ENCODE data around the gene ANKRD9. TPM values are rescaled to one million over a fixed set of nuclear protein-coding genes. Genes with fewer than 3 reads are reported as not detected.
"Not testable (repeated sequence)": the region's sequence is repeated elsewhere in the genome, so short reads cannot be mapped to it uniquely, and the experiment has no call there.

ANKRD9 gene
- polyA plus RNA-seq, 1 donor: 33.3 TPM

DNA sequence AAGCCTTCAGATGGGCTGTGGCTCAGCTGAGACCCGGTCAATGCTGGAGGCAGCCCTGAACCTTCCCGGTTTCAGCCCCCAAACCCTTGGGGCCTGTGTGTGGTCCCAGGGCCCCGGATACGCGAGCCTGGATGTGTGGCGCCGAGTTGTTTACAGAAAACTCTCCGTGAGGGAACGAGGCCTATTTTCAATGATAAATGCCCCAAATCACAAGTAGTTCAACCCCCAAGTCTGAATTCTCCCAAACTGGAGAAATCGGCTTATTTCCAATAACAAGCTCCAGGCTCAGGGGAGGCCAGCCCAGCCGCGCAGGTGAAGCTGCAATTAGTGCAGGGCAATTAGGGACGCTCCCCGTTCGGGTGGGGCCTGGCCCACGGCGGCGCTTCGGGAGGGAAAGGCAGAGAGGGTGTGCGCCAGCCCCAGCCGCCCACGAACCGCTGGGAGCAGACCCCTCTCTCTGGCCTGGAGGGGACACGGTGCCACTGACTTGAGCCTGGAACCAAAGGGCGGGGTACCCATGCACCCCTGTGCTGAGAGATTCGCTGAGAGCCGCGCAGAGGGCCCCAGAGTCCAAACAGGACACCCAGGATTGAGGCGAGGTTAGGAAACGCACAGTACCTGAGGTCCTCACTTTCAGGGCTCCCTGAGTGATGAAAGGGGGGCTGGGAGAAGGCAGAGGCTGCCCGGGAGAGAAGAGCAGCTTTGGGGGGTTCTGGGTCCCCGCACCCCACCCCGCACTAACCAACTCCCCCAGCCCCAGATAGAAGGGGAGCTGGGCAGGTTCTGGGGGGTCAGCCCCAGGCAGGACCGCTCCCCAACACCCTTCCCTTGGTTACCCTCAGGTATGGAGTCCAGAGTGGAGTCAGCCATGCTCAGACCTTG, 14.2 kb upstream of the ANKRD9 start:
- Histone ChIP-seq H3K9me3 (ENCODE audit: control insufficient read depth, low read depth, low read length) (no peaks in the 10 kb centered on the region), H3K27me3 (ENCODE audit: control insufficient read depth, insufficient read depth, low read length) (no peaks in the 10 kb centered on the region), H3K4me1 (ENCODE audit: control insufficient read depth, insufficient read depth, low read length) (peaks cover 24% of the 10 kb centered on the region), H3K4me3 (ENCODE audit: low read length) (peak overlapping the region; percentile 68), H3K36me3 (ENCODE audit: control insufficient read depth, insufficient read depth, low read length) (no peaks in the 10 kb centered on the region), H3K27ac (ENCODE audit: low read length) (peak overlapping the region; percentile 91)
- DNase-seq: peak in 1 of 2 donors; percentile 66
- no CpG with 5 or more reads among the region's 34 CpGs for WGBS (ENCODE audit: insufficient coverage, low lambda C conversion rate)

DNA sequence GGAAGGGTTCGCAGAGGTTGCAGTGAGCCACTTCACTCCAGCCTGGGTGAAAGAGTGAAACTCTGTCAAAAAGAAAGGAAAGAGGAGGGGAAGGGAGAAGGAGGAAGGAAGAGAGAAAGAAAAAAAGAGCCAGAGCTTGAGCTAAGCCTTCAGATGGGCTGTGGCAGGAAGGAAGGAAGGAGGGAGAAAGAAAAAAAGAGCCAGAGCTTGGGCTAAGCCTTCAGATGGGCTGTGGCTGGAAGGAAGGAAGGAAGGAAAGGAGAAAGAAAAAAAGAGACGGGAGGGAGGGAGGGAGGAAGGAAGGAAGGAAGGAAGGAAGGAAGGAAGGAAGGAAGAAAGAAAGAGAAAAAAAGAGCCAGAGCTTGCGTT, 13.6 kb upstream of the ANKRD9 start:
- no peak for DNase-seq
- Histone ChIP-seq H3K27ac (ENCODE audit: low read length) (peak overlapping the region; percentile 91), H3K4me1 (ENCODE audit: control insufficient read depth, insufficient read depth, low read length) (peaks cover 24% of the 10 kb centered on the region), H3K36me3 (ENCODE audit: control insufficient read depth, insufficient read depth, low read length) (no peaks in the 10 kb centered on the region), H3K4me3 (ENCODE audit: low read length) (no peak overlapping the region), H3K27me3 (ENCODE audit: control insufficient read depth, insufficient read depth, low read length) (no peaks in the 10 kb centered on the region), H3K9me3 (ENCODE audit: control insufficient read depth, low read depth, low read length) (no peaks in the 10 kb centered on the region)
- WGBS (ENCODE audit: insufficient coverage, low lambda C conversion rate): 66% methylated on average over 2 of the region's 3 CpGs

DNA sequence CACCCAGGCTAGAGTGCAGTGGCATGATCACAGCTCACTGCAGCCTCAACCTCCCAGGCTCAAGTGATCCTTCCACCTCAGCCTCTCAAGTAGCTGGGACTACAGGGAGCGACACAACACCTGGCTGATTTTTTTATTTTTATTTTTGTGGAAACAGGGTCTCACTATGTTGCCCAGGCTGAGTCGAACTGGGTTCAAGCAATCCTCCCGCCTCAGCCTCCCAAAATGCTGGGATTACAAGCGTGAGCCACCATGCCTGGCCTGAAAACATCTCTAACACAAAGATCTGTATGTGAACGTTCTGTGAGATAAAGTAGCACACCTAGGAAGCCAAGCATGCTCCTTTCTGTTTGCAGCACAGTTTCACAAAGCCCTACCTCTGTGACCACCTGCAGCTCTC, 10.1 kb upstream of the ANKRD9 start:
- no CpG with 5 or more reads among the region's 5 CpGs for WGBS (ENCODE audit: insufficient coverage, low lambda C conversion rate)
- H3K9me3 ChIP-seq (ENCODE audit: control insufficient read depth, low read depth, low read length); DNase-seq; H3K27ac ChIP-seq (ENCODE audit: low read length); H3K27me3 ChIP-seq (ENCODE audit: control insufficient read depth, insufficient read depth, low read length); H3K36me3 ChIP-seq (ENCODE audit: control insufficient read depth, insufficient read depth, low read length); H3K4me3 ChIP-seq (ENCODE audit: low read length): not testable (repeated sequence)
- H3K4me1 ChIP-seq (ENCODE audit: control insufficient read depth, insufficient read depth, low read length): peaks cover 20% of the 10 kb centered on the region

DNA sequence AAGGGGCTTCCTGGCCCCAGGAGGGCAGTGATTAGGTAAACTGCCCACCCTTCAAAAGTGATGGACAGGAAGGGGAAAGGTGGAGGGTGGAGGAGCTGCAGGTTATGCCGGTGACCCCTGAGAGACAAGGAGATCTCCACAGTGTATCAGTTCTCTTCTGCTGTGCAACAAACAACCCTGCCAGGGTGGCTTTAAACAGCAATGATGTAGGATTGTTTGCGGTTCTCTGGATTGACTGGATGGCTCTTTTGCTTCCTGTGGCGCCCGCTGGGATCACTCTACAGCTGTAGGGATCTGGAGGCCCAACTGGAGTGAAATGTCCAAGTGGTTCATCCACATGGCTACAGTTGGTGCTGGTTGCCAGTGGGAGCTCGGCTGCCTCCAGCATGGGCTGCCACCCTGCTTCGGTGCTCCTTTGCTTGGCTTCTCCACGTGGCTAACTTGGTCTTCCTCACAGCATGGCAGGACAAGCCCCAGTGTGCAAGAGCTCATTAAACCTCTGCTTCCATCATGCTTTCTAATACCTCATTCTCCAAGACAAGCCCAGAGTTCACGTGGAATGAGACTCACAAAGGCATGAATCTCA, 8.6 kb upstream of the ANKRD9 start:
- Histone ChIP-seq H3K9me3 (ENCODE audit: control insufficient read depth, low read depth, low read length) (no peaks in the 10 kb centered on the region), H3K36me3 (ENCODE audit: control insufficient read depth, insufficient read depth, low read length) (no peaks in the 10 kb centered on the region), H3K4me3 (ENCODE audit: low read length) (no peak overlapping the region), H3K4me1 (ENCODE audit: control insufficient read depth, insufficient read depth, low read length) (peaks cover 11% of the 10 kb centered on the region), H3K27ac (ENCODE audit: low read length) (no peak overlapping the region), H3K27me3 (ENCODE audit: control insufficient read depth, insufficient read depth, low read length) (no peaks in the 10 kb centered on the region)
- WGBS (ENCODE audit: insufficient coverage, low lambda C conversion rate): no CpG with 5 or more reads among the region's 8 CpGs
- no peak for DNase-seq

DNA sequence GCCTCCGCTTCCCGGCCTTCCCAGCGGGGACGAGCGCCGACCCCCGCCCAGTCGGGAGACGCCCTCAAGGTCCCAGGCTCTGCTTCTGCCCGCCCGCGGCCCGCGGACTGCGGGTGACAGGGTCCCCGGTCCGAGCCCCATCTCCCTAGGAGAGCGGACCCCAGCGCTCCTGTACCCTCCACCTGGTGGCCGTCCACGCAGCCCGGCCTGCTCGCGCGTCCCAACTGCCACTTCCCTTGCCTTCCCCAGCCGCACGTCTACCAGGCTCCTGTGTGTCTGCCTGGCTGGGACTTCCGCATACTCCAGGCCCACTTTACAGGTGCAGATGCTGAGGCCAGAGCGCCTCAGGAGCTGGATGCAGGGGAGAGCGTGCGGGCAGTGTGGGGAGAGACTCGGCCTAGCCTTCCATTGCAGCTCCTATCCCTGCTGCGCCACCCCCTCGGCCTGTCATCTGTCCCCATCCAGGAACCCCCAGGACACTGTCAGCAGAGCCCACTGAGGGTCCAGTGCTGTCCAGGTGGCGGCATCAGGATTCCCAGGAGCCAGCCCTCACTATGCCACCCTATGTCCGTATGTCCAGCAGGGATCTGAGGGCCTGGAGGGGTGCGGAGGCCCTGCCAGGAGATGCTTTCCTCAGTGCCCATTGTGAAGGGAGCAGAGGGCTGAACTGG, 8.0 kb upstream of the ANKRD9 start:
- Histone ChIP-seq H3K27me3 (ENCODE audit: control insufficient read depth, insufficient read depth, low read length) (no peaks in the 10 kb centered on the region), H3K4me1 (ENCODE audit: control insufficient read depth, insufficient read depth, low read length) (peaks cover 14% of the 10 kb centered on the region), H3K36me3 (ENCODE audit: control insufficient read depth, insufficient read depth, low read length) (no peaks in the 10 kb centered on the region), H3K4me3 (ENCODE audit: low read length) (peak overlapping the region; percentile 56), H3K9me3 (ENCODE audit: control insufficient read depth, low read depth, low read length) (no peaks in the 10 kb centered on the region), H3K27ac (ENCODE audit: low read length) (no peak overlapping the region)
- DNase-seq: peak in 1 of 2 donors; percentile 43
- WGBS (ENCODE audit: insufficient coverage, low lambda C conversion rate): no CpG with 5 or more reads among the region's 37 CpGs

DNA sequence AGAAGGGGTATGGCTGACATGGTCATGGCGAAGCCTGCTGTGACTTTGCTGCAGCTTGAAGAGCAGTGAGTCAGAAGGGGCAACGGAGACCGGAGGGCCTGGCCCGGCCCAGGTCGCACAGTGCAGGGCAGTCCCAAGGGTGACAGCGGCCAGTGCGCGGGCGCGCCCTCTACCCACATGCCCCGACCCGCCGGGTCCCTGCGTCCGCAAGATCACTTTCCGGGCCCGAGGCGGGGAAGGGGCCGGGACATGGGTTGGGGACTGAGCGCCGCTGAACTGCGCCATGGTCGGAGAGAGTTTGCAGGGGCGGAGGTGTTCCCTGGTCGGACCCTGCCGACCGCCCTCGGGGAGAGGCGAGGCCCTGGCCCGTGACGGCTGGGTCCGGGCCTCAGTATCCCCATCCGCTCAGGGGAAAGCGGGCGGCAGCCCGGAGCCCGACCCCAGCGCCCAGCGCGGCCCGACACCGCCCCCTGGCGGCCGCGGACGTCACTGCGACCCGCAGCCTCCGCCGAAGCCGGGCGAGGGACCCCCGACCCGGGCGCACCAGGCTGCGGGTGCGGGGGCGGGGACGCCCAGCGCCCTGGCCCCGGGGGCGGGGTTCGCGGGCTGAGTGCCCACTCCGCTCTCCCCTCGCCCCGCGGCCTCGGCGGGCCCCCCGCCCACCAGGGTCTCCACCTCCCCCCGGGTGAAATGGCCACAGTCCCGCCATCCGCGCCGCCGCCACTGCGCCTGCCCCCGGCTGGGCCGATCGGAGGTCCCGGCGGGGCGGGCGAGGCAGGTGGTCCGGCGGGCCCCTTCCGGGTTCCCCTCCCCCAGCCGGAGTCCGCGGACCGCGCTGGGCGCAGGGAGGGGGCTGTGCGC, 7.2 kb upstream of the ANKRD9 start:
- no CpG with 5 or more reads among the region's 95 CpGs for WGBS (ENCODE audit: insufficient coverage, low lambda C conversion rate)

DNA sequence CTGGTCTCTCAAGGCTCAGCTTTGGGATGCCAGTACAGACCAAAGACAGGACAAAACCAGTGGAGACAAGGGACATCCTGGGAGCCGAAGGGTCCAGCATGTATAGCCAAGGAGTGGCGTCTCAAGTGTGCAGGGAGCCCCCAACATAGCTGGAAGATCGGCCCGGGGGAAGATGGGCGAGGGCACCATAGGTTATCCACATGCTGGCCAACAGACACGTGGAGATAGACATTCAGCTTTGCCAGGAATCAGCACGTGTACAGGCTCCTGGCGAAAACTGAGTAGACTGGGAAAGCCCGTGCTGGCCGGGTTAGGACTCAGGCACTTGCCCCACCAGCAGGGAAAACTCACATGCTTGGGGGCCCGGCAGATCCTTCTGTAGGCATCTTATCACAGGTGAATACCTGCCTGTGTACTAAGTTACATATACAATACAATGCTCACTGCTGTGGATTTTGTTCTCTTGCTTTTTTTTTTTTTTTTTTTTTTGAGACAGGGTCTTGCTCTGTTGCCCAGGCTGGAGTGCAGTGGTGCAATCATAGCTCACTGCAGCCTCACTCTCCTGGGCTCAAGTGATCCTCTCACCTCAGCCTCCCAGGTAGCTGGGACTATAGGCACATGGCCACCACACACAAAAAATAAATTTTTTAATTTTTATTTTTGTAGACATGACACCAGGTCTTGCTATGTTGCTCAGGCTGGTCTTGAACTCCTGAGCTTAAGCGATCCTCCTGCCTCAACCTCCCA, 5.6 kb upstream of the ANKRD9 start:
- Histone ChIP-seq H3K9me3 (ENCODE audit: control insufficient read depth, low read depth, low read length) (no peaks in the 10 kb centered on the region), H3K4me1 (ENCODE audit: control insufficient read depth, insufficient read depth, low read length) (peaks cover 38% of the 10 kb centered on the region), H3K4me3 (ENCODE audit: low read length) (no peak overlapping the region), H3K36me3 (ENCODE audit: control insufficient read depth, insufficient read depth, low read length) (no peaks in the 10 kb centered on the region), H3K27me3 (ENCODE audit: control insufficient read depth, insufficient read depth, low read length) (no peaks in the 10 kb centered on the region), H3K27ac (ENCODE audit: low read length) (no peak overlapping the region)
- WGBS (ENCODE audit: insufficient coverage, low lambda C conversion rate): no CpG with 5 or more reads among the region's 12 CpGs
- DNase-seq: no peak

More for the DNA sequence above, 7.2 kb upstream of the ANKRD9 start:
- H3K4me3 ChIP-seq (ENCODE audit: low read length): peak overlapping the region; percentile 75
- peak overlapping the region; percentile 36 for H3K27ac ChIP-seq (ENCODE audit: low read length)
- no peaks in the 10 kb centered on the region for H3K27me3 ChIP-seq (ENCODE audit: control insufficient read depth, insufficient read depth, low read length)
- H3K9me3 ChIP-seq (ENCODE audit: control insufficient read depth, low read depth, low read length): no peaks in the 10 kb centered on the region
- H3K4me1 ChIP-seq (ENCODE audit: control insufficient read depth, insufficient read depth, low read length): peaks cover 22% of the 10 kb centered on the region
- DNase-seq: peak in 1 of 2 donors; percentile 68
- H3K36me3 ChIP-seq (ENCODE audit: control insufficient read depth, insufficient read depth, low read length): no peaks in the 10 kb centered on the region

DNA sequence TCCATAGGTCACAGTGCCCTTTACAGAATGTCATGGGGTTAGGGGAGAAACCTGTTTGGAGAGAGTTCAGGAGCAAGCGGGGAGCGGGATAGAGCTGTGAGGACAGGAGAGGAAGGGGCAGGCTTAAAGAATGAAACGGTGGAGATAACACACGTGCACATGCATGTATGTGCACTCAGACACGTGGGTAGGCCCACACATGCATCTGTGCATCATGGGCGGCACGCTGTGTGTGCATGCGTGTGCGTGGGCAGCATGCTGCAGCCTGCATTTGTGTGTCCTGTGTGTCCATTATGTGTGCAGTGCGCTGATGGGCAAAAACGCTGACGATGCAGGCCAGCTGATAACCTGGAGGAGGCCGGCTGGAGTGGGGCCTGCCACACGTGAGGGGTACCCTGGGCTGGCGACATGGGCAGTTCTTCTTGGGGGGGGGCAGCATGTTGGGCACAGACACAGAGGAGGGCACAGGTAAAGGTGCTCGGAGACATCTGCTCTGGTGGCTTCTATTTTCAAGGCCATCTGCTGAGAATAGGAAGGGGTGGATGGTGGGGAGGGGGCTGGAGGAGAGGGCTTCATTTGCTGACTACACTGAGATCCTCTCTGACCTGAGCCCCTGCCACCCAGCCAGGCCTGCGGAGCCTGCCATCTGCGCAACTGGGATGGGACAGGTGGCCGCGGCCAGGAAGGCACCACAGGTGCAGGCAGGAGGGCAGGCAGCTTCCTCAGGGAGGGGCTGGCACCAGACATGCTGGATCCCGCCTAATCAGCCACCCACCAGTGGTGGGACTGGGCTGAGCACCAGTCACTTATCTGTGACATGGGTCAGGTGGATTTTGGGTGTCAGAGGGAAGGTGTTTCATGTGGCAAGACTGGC, 4.6 kb upstream of the ANKRD9 start:
- Histone ChIP-seq H3K27me3 (ENCODE audit: control insufficient read depth, insufficient read depth, low read length) (no peaks in the 10 kb centered on the region), H3K36me3 (ENCODE audit: control insufficient read depth, insufficient read depth, low read length) (no peaks in the 10 kb centered on the region), H3K9me3 (ENCODE audit: control insufficient read depth, low read depth, low read length) (no peaks in the 10 kb centered on the region), H3K4me3 (ENCODE audit: low read length) (no peak overlapping the region), H3K4me1 (ENCODE audit: control insufficient read depth, insufficient read depth, low read length) (peaks cover 40% of the 10 kb centered on the region), H3K27ac (ENCODE audit: low read length) (no peak overlapping the region)
- DNase-seq: no peak
- WGBS (ENCODE audit: insufficient coverage, low lambda C conversion rate): 94% methylated on average over 4 of the region's 21 CpGs

DNA sequence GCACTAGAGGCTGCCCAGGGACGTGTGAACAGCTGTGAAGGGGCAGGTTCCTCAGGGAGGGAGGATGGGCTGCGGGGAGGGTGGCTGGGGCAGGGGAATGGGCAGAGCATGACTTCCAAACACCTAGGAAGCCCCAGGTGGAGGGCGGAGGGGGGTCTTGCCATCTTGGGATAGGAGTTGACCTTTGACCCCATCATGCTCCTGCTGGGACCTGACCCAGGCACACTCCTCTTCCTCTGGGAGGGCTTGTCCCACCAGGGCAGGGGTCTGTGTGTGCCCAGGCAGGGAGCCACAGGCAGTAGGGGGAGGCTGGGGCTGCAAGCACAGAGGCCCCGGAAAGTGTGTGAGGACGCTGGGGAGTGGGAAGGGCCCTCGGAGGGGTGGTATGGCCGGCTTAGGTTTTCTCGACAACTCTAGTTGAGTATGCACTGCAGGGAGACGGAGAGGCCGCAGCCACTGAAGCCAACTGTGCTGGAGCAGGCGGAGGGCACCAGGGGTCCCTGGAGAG, 3.3 kb upstream of the ANKRD9 start:
- no CpG with 5 or more reads among the region's 11 CpGs for WGBS (ENCODE audit: insufficient coverage, low lambda C conversion rate)
- no peaks in the 10 kb centered on the region for H3K27me3 ChIP-seq (ENCODE audit: control insufficient read depth, insufficient read depth, low read length)
- H3K9me3 ChIP-seq (ENCODE audit: control insufficient read depth, low read depth, low read length): no peaks in the 10 kb centered on the region
- no peak overlapping the region for H3K4me3 ChIP-seq (ENCODE audit: low read length)
- peaks cover 44% of the 10 kb centered on the region for H3K4me1 ChIP-seq (ENCODE audit: control insufficient read depth, insufficient read depth, low read length)
- no peaks in the 10 kb centered on the region for H3K36me3 ChIP-seq (ENCODE audit: control insufficient read depth, insufficient read depth, low read length)
- no peak for DNase-seq
- H3K27ac ChIP-seq (ENCODE audit: low read length): peak overlapping the region; percentile 96
